Inflammatory macrophage treated with lipopolysaccharide for 4 hours (primary cell): ENCODE data around the gene UBAP1.
A peak's percentile ranks its signal among the peaks of the same experiment; 100 is the strongest.
"Not testable (repeated sequence)": the region's sequence is repeated elsewhere in the genome, so short reads cannot be mapped to it uniquely, and the experiment has no call there.

Experiments used
- DNase-seq: peaks from one replicate; pipeline ENCODE4 v3.0.0-alpha.2; 2020

Gene UBAP1

GRCh38 chr9:34178436-34179212 is at the start of gene UBAP1:
Gene UBAP1, plus strand, starts transcription at chr9:34179043. Its CDS starts 41,872 bp downstream, at chr9:34220915.
- DNase-seq: peak; percentile 99

GRCh38 chr9:34131571-34131970 is 47.3 kb upstream of the UBAP1 start:
- no peak for DNase-seq

GRCh38 chr9:34133436-34133949 is 45.4 kb upstream of the UBAP1 start:
- DNase-seq: no peak

- no peak for DNase-seq
Observed at GRCh38 chr9:34134521-34134920, 44.3 kb upstream of the UBAP1 start.

- not testable (repeated sequence) for DNase-seq
Observed at GRCh38 chr9:34138644-34139043, 40.2 kb upstream of the UBAP1 start.

GRCh38 chr9:34139477-34140146 is 39.2 kb upstream of the UBAP1 start:
- no peak for DNase-seq

GRCh38 chr9:34140853-34141252 is 38.0 kb upstream of the UBAP1 start:
- no peak for DNase-seq

- DNase-seq: no peak
Observed at GRCh38 chr9:34143116-34143515, 35.7 kb upstream of the UBAP1 start.

GRCh38 chr9:34145165-34145564 is 33.7 kb upstream of the UBAP1 start:
- DNase-seq: no peak

- no peak for DNase-seq
Observed at GRCh38 chr9:34151398-34151797, 27.4 kb upstream of the UBAP1 start.

- no peak for DNase-seq
Observed at GRCh38 chr9:34154057-34154456, 24.8 kb upstream of the UBAP1 start.

GRCh38 chr9:34157318-34157717 is 21.5 kb upstream of the UBAP1 start:
- DNase-seq: no peak

GRCh38 chr9:34157898-34158297 is 20.9 kb upstream of the UBAP1 start:
- DNase-seq: no peak

GRCh38 chr9:34158362-34158869 is 20.4 kb upstream of the UBAP1 start:
- DNase-seq: no peak

- DNase-seq: peak; percentile 39
Observed at GRCh38 chr9:34163434-34163833, 15.4 kb upstream of the UBAP1 start.

GRCh38 chr9:34169125-34169524 is 9.7 kb upstream of the UBAP1 start:
- no peak for DNase-seq

GRCh38 chr9:34170237-34170991 is 8.4 kb upstream of the UBAP1 start:
- DNase-seq: no peak

- peak; percentile 90 for DNase-seq
Observed at GRCh38 chr9:34171753-34172535, 6.9 kb upstream of the UBAP1 start.

- DNase-seq: no peak
Observed at GRCh38 chr9:34176089-34176488, 2.8 kb upstream of the UBAP1 start.

- DNase-seq: no peak
Observed at GRCh38 chr9:34177593-34178435, 1.0 kb upstream of the UBAP1 start.
